Mammary epithelial cell (primary cell): ENCODE data around the gene WIPI1.

Source experiments
- EZH2 ChIP-seq: IDR thresholded peaks from 2 replicates; pipeline ENCODE4 v1.6.1; 2012; ENCODE audit warnings: low read length, inconsistent platforms, borderline replicate concordance
- TF ChIP-seq, protein P1 (sequence below), 2 donors: IDR thresholded peaks in 1 of 2; conservative IDR thresholded peaks in 1 of 2; 2 replicates each; pipeline ENCODE4 v1.5.1; 2011 to 2012; ENCODE audit warnings: inconsistent platforms in 2 of 2, low read length in 2 of 2, mild to moderate bottlenecking in 2 of 2, control low read depth in 1 of 2, low read depth in 1 of 2; ENCODE audit not compliant: insufficient read depth in 1 of 2; ENCODE audit errors: extremely low read depth in 1 of 2

DNA sequence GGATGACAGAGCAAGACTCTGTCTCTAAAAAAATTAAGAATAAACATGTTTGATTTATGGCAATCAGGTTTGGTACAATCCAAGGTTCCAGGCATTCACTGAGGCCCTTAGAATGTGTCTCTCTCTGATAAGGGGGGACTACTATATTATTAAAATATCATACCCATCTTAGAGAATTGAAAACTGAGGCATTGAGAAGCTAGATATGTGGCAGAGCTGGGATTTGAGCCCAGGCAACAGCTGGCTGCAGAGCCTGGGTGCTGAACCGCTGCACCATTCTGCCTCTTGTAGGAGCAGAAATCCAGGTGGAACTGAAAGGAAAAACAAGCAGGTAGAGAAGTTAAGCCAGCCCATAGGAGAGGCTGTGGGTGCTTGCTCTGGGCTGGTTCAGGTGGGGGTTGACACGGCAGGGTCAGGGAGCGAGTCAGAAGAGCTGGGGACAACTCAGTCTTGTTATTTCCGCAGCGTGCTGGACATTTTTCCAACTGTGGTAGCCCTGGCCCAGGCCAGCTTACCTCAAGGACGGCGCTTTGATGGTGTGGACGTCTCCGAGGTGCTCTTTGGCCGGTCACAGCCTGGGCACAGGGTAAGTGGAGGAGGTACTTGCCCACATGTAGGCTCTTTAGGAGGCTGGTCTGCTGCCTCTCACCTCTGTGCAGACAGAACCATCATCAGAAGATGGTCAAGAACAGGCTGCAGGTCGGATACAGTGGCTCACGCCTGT lies 62.5 kb downstream of the WIPI1 start:
- TF ChIP-seq, protein P1, sequence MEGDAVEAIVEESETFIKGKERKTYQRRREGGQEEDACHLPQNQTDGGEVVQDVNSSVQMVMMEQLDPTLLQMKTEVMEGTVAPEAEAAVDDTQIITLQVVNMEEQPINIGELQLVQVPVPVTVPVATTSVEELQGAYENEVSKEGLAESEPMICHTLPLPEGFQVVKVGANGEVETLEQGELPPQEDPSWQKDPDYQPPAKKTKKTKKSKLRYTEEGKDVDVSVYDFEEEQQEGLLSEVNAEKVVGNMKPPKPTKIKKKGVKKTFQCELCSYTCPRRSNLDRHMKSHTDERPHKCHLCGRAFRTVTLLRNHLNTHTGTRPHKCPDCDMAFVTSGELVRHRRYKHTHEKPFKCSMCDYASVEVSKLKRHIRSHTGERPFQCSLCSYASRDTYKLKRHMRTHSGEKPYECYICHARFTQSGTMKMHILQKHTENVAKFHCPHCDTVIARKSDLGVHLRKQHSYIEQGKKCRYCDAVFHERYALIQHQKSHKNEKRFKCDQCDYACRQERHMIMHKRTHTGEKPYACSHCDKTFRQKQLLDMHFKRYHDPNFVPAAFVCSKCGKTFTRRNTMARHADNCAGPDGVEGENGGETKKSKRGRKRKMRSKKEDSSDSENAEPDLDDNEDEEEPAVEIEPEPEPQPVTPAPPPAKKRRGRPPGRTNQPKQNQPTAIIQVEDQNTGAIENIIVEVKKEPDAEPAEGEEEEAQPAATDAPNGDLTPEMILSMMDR (conservative IDR thresholded peaks at IDR 0.05 in 1 of 2, IDR thresholded peaks at IDR 0.05 in 1 of 2; ENCODE audit: extremely low read depth in 1 of 2, insufficient read depth in 1 of 2, low read depth in 1 of 2, low read length in 2 of 2) = no peak
- no peak for TF ChIP-seq EZH2
